ENCODE results near the gene PIK3C3. TPM values are rescaled to one million over a fixed set of nuclear protein-coding genes. Genes with fewer than 3 reads are reported as not detected.

PIK3C3 gene
- total and polyA plus RNA-seq, 12 donors, result 24.4 to 87.6 (median 64.3) TPM

DNA sequence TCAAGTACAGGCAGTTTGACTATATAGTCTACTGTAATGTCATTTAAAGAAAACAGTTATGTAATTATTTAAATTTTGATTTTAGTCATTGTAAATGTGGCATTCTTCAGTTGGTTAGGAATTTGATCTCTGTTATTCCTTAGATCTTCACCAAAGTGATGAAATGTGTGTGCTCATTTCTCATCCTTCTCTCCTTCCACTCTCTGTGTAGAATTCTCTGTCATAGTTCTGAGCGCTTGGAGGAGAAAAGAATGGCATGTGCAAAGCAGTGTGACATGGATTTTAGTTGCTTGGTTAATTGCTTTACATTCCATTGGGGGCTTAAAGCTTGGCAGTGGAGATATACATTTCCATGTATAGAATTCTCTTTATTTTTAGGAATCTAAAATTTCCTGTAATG is 14.8 kb downstream of the PIK3C3 start:
- intact Hi-C loops (cut with DNase I), result no loop called here
- Histone ChIP-seq H3K27me3 (no peaks in the 10 kb centered on the region), H3K9me3 (replicated peaks in 1 of 3) (no peaks in the 10 kb centered on the region), H3K36me3 (replicated peaks in 1 of 2) (peaks cover 0 to 7% of the 10 kb centered on the region in 2 donors), H3K27ac (no peak overlapping the region), H3K4me3 (no peak overlapping the region), H3K4me1 (replicated peaks in 1 of 2) (peaks cover 28 to 38% of the 10 kb centered on the region in 2 donors)
- 94 to 100% (median 99%) methylated on average over 1 of the region's 1 CpG for WGBS, 4 donors
- no peak for TF ChIP-seq POLR2A (IDR thresholded peaks at IDR 0.05)
- TF ChIP-seq, protein P1, sequence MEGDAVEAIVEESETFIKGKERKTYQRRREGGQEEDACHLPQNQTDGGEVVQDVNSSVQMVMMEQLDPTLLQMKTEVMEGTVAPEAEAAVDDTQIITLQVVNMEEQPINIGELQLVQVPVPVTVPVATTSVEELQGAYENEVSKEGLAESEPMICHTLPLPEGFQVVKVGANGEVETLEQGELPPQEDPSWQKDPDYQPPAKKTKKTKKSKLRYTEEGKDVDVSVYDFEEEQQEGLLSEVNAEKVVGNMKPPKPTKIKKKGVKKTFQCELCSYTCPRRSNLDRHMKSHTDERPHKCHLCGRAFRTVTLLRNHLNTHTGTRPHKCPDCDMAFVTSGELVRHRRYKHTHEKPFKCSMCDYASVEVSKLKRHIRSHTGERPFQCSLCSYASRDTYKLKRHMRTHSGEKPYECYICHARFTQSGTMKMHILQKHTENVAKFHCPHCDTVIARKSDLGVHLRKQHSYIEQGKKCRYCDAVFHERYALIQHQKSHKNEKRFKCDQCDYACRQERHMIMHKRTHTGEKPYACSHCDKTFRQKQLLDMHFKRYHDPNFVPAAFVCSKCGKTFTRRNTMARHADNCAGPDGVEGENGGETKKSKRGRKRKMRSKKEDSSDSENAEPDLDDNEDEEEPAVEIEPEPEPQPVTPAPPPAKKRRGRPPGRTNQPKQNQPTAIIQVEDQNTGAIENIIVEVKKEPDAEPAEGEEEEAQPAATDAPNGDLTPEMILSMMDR (IDR thresholded peaks at IDR 0.05), result no peak
- no peak for DNase-seq

DNA sequence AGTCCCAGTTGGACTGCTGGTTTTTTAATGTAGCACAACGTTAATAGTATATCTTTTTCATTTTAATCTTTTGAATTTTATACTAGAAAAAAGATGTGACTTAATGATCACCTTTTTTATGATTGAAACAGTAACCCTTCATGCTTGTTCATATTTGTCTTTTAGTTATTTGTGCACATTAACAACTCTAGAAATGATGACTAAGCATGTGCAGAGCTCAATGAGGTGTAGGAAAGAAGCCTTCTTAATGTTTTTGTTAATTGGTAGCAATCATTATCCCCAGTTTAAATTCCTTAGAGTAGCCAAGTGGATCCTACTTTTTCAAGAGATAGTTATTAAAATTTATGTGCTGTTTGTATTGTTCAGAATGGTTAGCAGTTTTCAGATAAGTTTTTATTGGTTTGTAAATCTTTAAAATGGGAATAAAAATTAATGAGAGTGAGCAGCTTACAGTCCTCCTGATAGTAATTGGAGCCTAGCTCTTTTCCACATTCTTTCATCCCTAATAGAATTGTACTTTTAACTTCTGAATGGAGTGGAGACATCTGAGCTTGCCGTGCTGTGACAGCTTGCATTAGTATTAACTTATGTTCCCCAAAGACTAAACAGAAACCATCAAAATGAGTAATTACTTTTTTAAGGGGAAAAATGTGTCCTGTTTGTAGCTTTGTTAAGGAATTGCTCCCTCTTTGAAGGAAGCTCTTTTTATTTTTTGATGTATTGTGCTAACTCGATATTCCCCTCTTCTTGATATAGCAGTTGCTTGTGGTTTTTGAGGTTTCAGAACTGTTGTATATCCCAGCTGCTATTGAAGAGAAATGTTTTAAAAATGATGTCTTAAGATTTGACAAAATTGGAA is 17.3 kb downstream of the PIK3C3 start:
- no peak overlapping the region for H3K27ac ChIP-seq
- no peak overlapping the region for H3K4me3 ChIP-seq
- H3K4me1 ChIP-seq (replicated peaks in 1 of 2), result peaks cover 10 to 17% of the 10 kb centered on the region in 2 donors
- no peaks in the 10 kb centered on the region for H3K27me3 ChIP-seq
- DNase-seq, result no peak
- 71 to 81% (median 78%) methylated on average over 3 of the region's 3 CpGs for WGBS, 4 donors
- intact Hi-C loops (cut with DNase I), result no loop called here
- H3K9me3 ChIP-seq (replicated peaks in 1 of 3), result no peaks in the 10 kb centered on the region
- TF ChIP-seq POLR2A (IDR thresholded peaks at IDR 0.05), result no peak
- TF ChIP-seq, protein P1 (IDR thresholded peaks at IDR 0.05), result no peak
- H3K36me3 ChIP-seq (replicated peaks in 1 of 2), result peaks cover 0 to 7% of the 10 kb centered on the region in 2 donors

DNA sequence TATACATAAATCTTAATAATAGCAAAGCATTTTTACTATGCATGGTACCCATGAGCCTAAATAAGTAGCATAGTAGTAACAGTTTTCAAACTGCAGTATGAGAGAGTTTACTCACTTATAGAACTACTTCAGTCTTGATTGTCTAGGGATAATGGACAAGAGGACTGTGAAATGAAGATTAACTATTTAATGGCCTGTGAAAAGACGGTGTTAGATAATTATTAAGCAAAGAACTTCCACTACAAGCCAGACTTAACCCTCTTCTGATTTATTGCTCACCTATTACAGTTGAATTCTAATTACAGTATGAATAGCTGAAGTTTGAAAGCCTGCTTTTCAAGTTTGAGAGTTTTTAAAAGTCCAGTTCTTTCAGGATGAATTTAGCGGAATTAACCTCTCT is 18.9 kb downstream of the PIK3C3 start:
- H3K27me3 ChIP-seq, result no peaks in the 10 kb centered on the region
- WGBS, 4 donors, result 88 to 95% (median 93%) methylated on average over 2 of the region's 2 CpGs
- TF ChIP-seq POLR2A (IDR thresholded peaks at IDR 0.05), result no peak
- TF ChIP-seq, protein P1 (IDR thresholded peaks at IDR 0.05), result no peak
- H3K27ac ChIP-seq, result no peak overlapping the region
- no peak overlapping the region for H3K4me3 ChIP-seq
- H3K36me3 ChIP-seq (replicated peaks in 1 of 2), result peaks cover 0 to 7% of the 10 kb centered on the region in 2 donors
- intact Hi-C loops (cut with DNase I), result no loop called here
- peaks cover 0 to 6% of the 10 kb centered on the region in 2 donors for H3K4me1 ChIP-seq (replicated peaks in 1 of 2)
- no peaks in the 10 kb centered on the region for H3K9me3 ChIP-seq (replicated peaks in 1 of 3)
- no peak for DNase-seq

DNA sequence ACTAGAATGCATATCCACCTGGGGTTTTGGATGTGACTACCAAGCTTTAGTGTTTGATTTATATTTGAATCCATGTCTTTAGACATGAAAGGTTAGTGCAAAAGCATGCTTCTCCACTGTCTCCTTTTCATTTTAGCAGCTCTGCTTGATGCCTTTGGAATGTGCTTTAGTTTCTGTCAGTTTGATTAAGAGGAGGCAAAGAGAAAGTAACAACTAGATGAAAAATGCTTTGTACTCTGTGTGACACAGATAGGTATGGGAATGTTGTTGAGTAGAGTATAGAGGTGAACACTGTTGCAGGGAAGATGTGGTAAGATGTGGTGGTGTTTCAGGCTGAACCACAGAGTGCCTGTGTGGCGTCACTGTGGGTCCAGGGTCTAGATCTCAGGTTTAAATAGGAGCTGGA is 19.8 kb downstream of the PIK3C3 start:
- DNase-seq, result no peak
- intact Hi-C loops (cut with DNase I), result no loop called here

More for the DNA sequence above, 19.8 kb downstream of the PIK3C3 start:
- WGBS, 4 donors, result 89 to 100% (median 95%) methylated on average over 1 of the region's 1 CpG
- Histone ChIP-seq H3K4me1 (replicated peaks in 1 of 2) (no peaks in the 10 kb centered on the region), H3K9me3 (replicated peaks in 1 of 3) (no peaks in the 10 kb centered on the region), H3K4me3 (no peak overlapping the region), H3K27ac (no peak overlapping the region), H3K27me3 (no peaks in the 10 kb centered on the region), H3K36me3 (replicated peaks in 1 of 2) (peaks cover 0 to 7% of the 10 kb centered on the region in 2 donors)
- no peak for TF ChIP-seq POLR2A (IDR thresholded peaks at IDR 0.05)
- TF ChIP-seq, protein P1 (IDR thresholded peaks at IDR 0.05), result no peak

Data from adrenal gland (tissue), 12 donors.